Chondrocyte (in vitro differentiated cells): ENCODE data around the gene JPH2. TPM values are rescaled to one million over a fixed set of nuclear protein-coding genes. Genes with fewer than 3 reads are reported as not detected.
"Not testable (repeated sequence)": the region's sequence is repeated elsewhere in the genome, so short reads cannot be mapped to it uniquely, and the experiment has no call there.

Source experiments
- DNase-seq: peaks from one replicate; pipeline ENCODE4 v3.0.0; 2021; ENCODE audit warnings: mixed read lengths, low spot score
- H3K27ac Mint-ChIP-seq: one replicate; pipeline ENCODE4 v1.8.0; 2021; ENCODE audit warnings: mild to moderate bottlenecking, moderate library complexity, mixed read lengths; ENCODE audit not compliant: unreplicated experiment
- H3K27me3 Mint-ChIP-seq: 2 replicates; pipeline ENCODE4 v1.8.0; 2021; ENCODE audit warnings: low read depth, mixed read lengths
- H3K36me3 Mint-ChIP-seq: 2 replicates; pipeline ENCODE4 v1.8.0; 2021; ENCODE audit warnings: low read depth, mixed read lengths
- H3K4me1 Mint-ChIP-seq: 2 replicates; pipeline ENCODE4 v1.8.0; 2021; ENCODE audit warnings: low read depth, mild to moderate bottlenecking, mixed read lengths
- H3K4me3 Mint-ChIP-seq: one replicate; pipeline ENCODE4 v1.8.0; 2021; ENCODE audit warnings: mild to moderate bottlenecking, moderate library complexity, mixed read lengths; ENCODE audit not compliant: unreplicated experiment
- H3K9me3 Mint-ChIP-seq: 2 replicates; pipeline ENCODE4 v1.8.0; 2021; ENCODE audit warnings: low read depth, mixed read lengths
- total RNA-seq: library from RNA; stranded (reverse); gene quantifications from 3 replicates; pipeline ENCODE4 v1.2.1, GENCODE V29; 2021
- TF ChIP-seq, protein P1 (sequence below): fragments of 200-600 bp; sonication (generic); IDR thresholded peaks from 2 replicates; pipeline ENCODE4 v1.5.0; 2021; ENCODE audit warnings: antibody characterized with exemption, mild to moderate bottlenecking, moderate library complexity

Gene JPH2
- total RNA-seq, 1 donor from 2014 or later, result 75.9 TPM

DNA sequence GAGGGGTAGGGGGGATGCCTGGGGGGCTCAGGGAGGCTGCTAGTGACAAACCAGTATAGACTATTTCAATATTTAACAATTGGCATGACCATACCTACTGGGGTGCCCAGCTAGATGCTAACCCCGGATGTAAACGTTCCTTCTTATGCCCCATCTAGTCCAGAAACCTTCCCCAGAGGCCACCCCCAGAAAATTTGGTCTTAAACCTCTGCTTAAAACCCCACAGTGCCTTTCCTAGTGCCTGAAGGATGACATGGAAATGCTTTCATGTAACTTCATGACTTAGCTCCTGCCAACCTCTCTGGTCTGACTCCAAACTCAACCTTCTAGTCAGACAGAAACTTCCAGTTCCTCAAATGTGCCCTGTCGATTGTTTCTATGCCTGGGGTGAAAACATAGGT is 52.0 kb downstream of the JPH2 start:
- Mint-ChIP-seq H3K27me3 (no peaks in the 10 kb centered on the region), H3K4me1 (peaks cover 64% of the 10 kb centered on the region), H3K36me3 (peaks cover 3% of the 10 kb centered on the region), H3K4me3 (no peak overlapping the region), H3K9me3 (no peaks in the 10 kb centered on the region), H3K27ac (peak overlapping the region; percentile 98)
- TF ChIP-seq, protein P1, sequence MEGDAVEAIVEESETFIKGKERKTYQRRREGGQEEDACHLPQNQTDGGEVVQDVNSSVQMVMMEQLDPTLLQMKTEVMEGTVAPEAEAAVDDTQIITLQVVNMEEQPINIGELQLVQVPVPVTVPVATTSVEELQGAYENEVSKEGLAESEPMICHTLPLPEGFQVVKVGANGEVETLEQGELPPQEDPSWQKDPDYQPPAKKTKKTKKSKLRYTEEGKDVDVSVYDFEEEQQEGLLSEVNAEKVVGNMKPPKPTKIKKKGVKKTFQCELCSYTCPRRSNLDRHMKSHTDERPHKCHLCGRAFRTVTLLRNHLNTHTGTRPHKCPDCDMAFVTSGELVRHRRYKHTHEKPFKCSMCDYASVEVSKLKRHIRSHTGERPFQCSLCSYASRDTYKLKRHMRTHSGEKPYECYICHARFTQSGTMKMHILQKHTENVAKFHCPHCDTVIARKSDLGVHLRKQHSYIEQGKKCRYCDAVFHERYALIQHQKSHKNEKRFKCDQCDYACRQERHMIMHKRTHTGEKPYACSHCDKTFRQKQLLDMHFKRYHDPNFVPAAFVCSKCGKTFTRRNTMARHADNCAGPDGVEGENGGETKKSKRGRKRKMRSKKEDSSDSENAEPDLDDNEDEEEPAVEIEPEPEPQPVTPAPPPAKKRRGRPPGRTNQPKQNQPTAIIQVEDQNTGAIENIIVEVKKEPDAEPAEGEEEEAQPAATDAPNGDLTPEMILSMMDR, result no peak
- no peak for DNase-seq

DNA sequence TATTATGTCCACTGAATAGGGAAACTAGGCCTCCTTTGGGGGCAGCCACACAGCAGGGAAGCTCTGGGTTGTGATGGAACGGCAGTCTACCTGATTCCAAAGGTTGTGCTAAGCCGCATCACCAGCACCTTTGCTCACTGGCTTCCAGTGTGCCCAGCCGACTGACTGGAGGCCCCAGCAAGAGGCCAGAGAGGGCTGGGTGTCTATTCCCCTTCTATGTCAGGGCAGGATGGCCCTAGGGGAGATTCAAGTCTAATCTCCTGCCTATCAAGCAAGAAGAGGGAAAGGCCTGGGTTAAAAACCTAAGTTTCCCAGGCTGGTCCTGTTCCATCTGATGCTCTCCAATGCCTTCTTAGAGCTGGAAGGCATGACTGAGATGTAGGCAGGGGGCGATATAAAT is 53.6 kb downstream of the JPH2 start:
- no peak for DNase-seq
- Mint-ChIP-seq H3K27me3 (no peaks in the 10 kb centered on the region), H3K27ac (no peak overlapping the region), H3K4me1 (peaks cover 54% of the 10 kb centered on the region), H3K4me3 (no peak overlapping the region), H3K9me3 (no peaks in the 10 kb centered on the region), H3K36me3 (peaks cover 8% of the 10 kb centered on the region)
- TF ChIP-seq, protein P1, result no peak

DNA sequence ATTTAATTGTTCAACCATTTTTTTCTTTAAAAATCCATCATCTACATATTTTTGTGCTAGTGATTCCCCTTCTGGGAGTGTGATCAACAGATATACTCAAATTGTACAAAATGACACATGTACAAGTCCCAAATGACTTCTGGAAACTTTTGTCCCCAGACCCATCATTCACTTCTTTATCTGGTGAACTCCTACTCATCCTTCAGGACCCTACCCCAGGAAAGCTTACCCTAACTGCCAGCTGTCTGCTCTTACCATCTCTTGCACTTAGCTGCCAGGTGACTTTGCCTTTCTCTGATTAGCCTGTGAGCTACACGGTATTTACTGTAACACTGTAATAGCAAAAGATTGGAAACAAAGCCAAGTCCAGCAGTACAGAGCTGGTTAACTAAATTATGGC is 55.3 kb downstream of the JPH2 start:
- H3K36me3 Mint-ChIP-seq, result peaks cover 10% of the 10 kb centered on the region
- H3K4me3 Mint-ChIP-seq, result no peak overlapping the region
- TF ChIP-seq, protein P1, result no peak
- H3K27ac Mint-ChIP-seq, result no peak overlapping the region
- no peak for DNase-seq
- H3K27me3 Mint-ChIP-seq, result no peaks in the 10 kb centered on the region
- H3K4me1 Mint-ChIP-seq, result peaks cover 38% of the 10 kb centered on the region
- no peaks in the 10 kb centered on the region for H3K9me3 Mint-ChIP-seq

DNA sequence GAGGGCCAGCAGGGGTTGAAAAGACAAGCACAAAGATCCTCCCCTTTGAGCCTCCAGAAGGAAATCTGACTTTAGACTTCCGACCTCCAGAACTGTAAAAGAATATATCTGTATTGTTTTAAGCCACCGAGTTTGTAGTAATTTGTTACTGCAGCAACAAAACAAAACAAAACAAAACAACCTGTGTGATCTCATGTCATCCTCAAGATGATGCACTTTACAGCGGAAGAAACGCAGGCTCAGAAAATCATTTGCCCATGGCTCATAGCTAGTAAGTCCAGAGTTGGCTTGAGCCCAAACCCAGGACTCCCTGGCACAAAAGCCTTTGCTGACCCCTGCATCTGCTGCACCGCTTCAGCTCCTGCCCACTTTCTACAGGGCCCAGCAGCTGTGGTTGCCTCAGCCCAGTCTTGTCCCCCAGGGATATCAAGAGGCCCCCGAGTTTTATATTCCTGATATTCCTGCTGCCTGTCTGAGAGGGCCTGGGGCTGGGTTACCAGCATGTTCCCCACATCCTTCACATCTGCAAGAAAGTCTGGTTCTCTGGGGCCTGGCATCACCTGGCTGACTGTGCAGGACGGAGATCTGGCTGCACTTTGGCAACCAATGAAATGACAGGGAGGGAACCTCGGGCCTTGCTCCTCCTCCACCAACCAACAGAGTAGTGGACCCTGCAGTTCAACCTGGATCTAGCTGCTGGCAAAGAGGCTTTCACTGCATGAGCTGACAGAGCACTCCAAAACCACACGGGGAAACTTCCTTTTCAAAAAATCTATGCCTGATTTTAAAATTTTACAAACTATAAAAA is 56.9 kb downstream of the JPH2 start:
- Mint-ChIP-seq H3K4me1 (peaks cover 22% of the 10 kb centered on the region), H3K27ac (no peak overlapping the region), H3K27me3 (no peaks in the 10 kb centered on the region), H3K9me3 (no peaks in the 10 kb centered on the region), H3K4me3 (no peak overlapping the region), H3K36me3 (peaks cover 12% of the 10 kb centered on the region)
- TF ChIP-seq, protein P1, result no peak
- DNase-seq, result no peak

DNA sequence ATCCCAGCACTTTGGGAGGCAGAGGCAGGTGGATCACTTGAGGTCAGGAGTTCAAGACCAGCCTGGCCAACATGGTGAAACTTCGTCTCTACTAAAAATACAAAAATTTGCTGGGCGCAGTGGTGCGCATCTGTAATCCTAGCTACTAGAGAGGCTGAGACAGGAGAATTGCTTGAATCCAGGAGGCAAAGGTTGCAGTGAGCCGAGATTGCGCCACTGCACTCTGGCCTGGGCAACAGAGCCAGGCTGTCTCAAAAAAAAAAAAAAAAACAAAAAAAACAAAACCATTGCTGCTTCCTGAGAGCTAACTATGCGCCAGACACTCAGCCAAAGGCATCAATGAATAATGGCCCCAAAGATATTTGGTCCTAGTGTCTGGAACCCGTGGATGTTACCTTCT is 57.7 kb downstream of the JPH2 start:
- not testable (repeated sequence) for H3K4me3 Mint-ChIP-seq
- H3K4me1 Mint-ChIP-seq, result peaks cover 19% of the 10 kb centered on the region

DNA sequence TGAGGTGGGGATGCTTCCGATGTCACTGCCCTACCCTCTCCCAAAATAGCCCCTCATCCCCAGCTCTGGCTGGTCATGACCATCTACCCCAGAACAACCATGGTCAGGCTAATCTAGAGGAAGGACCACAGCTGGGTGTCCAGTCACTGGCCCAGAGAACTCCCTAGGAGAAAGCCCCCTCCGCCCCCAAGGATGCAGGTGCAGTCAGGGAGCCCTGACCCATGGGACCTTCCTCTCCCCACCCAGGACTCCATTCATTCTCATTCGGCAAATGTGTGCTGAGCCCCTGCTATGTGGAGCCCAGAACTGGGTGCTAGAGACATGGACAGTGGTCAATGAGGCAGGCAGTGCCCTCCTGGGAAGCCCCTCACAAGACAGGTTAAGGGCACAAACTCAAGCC is 60.5 kb downstream of the JPH2 start:
- no peak for DNase-seq
- peak overlapping the region; percentile 27 for H3K27ac Mint-ChIP-seq
- no peaks in the 10 kb centered on the region for H3K9me3 Mint-ChIP-seq
- no peaks in the 10 kb centered on the region for H3K27me3 Mint-ChIP-seq
- H3K4me1 Mint-ChIP-seq, result peaks cover 17% of the 10 kb centered on the region
- H3K4me3 Mint-ChIP-seq, result no peak overlapping the region
- H3K36me3 Mint-ChIP-seq, result peaks cover 9% of the 10 kb centered on the region
- TF ChIP-seq, protein P1, result no peak

More for the DNA sequence above, 57.7 kb downstream of the JPH2 start:
- H3K27me3 Mint-ChIP-seq, H3K9me3 Mint-ChIP-seq, DNase-seq, H3K27ac Mint-ChIP-seq: not testable (repeated sequence)
- H3K36me3 Mint-ChIP-seq, result peaks cover 12% of the 10 kb centered on the region
